HepG2 (cell line): ENCODE results near the gene SMARCAD1. TPM values are rescaled to one million over a fixed set of nuclear protein-coding genes. Genes with fewer than 3 reads are reported as not detected.
A peak's percentile ranks its signal among the peaks of the same experiment; 100 is the strongest.

ENCODE experiments used
- ATAC-seq: fragments of 200-7000 bp; cut with Tn5 transposase; 3 replicates; pipeline ENCODE4 v1.9.1; 2020; ENCODE audit warnings: mild to moderate bottlenecking, moderate library complexity
- BruUV-seq: library from RNA; stranded (reverse); fragments of 400-500 nt; replicated peaks from 2 replicates; lab custom pipeline; 2021; lab: Mats Ljungman, UMichigan
- CTCF ChIA-PET: fragments of 300-600 bp; formaldehyde crosslinking; extraction: SDS; loops from one replicate; lab custom pipeline; 2021; ENCODE audit warnings: low total read pairs, inconsistent platforms, low intra/inter-chr PET ratio; lab: Yijun Ruan, JAX
- POLR2A ChIA-PET: fragments of 350-600 bp; sonication (Branson Sonifier 250); formaldehyde crosslinking; loops from one replicate; lab custom pipeline; 2020; ENCODE audit warnings: antibody characterized with exemption, inconsistent platforms; lab: Yijun Ruan, JAX
- DNase-seq: peaks from one replicate; pipeline ENCODE4 v3.0.0-alpha.2; 2015; ENCODE audit warnings: low spot score
- FAIRE-seq: peaks from 3 replicates; lab custom pipeline; 2011; peaks lifted over from hg19 to GRCh38; lab: Jason Lieb, UNC
- H2AFZ ChIP-seq: one replicate; pipeline ENCODE4 v1.6.1; 2011; ENCODE audit warnings: low read length, inconsistent platforms
- H3K27ac ChIP-seq: fragments of 300-600 bp; 3 replicates; pipeline ENCODE4 v1.8.0; 2011; ENCODE audit warnings: mixed run types, mild to moderate bottlenecking, mixed read lengths, low read length, inconsistent platforms; ENCODE audit not compliant: insufficient read depth; ENCODE audit errors: extremely low read length
- H3K27me3 ChIP-seq, 2 experiments: fragments of 200-600 bp in 1 of 2; 2 replicates in 1 of 2; 3 replicates in 1 of 2; pipeline versions ENCODE4 v1.6.0 to v1.8.0; 2011; ENCODE audit warnings: low read length in 2 of 2, mild to moderate bottlenecking in 2 of 2, moderate library complexity in 2 of 2, inconsistent platforms in 1 of 2; ENCODE audit not compliant: insufficient read depth in 2 of 2, control insufficient read depth in 1 of 2
- H3K36me3 ChIP-seq, 2 experiments: fragments of 200-600 bp in 1 of 2; replicated peaks in 1 of 2; 2 replicates in 1 of 2; 3 replicates in 1 of 2; pipeline versions ENCODE4 v1.5.1 to v1.8.0; 2011; ENCODE audit warnings: low read length in 2 of 2, inconsistent platforms in 1 of 2; ENCODE audit not compliant: insufficient read depth in 2 of 2, control insufficient read depth in 1 of 2
- H3K4me1 ChIP-seq: 2 replicates; pipeline ENCODE4 v1.5.1; 2012; ENCODE audit warnings: low read length, inconsistent platforms; ENCODE audit not compliant: insufficient read depth
- H3K4me2 ChIP-seq: 2 replicates; pipeline ENCODE4 v1.6.0; 2011; ENCODE audit warnings: low read depth, low read length, inconsistent platforms
- H3K4me3 ChIP-seq, 3 experiments: fragments of 200-600 bp in 1 of 3; sonication (generic), shearing (Covaris generic) in 1 of 3; replicated peaks in 1 of 3; 2 replicates each; pipeline ENCODE4 v1.5.1; 2011 to 2016; ENCODE audit warnings: low read length in 3 of 3, inconsistent platforms in 2 of 3, low read depth in 2 of 3, mild to moderate bottlenecking in 2 of 3, control low read depth in 1 of 3, mixed read lengths in 1 of 3; ENCODE audit not compliant: insufficient read depth in 1 of 3
- H3K79me2 ChIP-seq: one replicate; pipeline ENCODE4 v1.6.1; 2011; ENCODE audit warnings: low read length, inconsistent platforms; ENCODE audit not compliant: insufficient read depth
- H3K9ac ChIP-seq: 2 replicates; pipeline ENCODE4 v1.6.0; 2011; ENCODE audit warnings: mild to moderate bottlenecking, low read depth, low read length, inconsistent platforms; ENCODE audit not compliant: insufficient read depth
- H3K9me3 ChIP-seq: 2 replicates; pipeline ENCODE4 v1.5.1; 2012; ENCODE audit warnings: mild to moderate bottlenecking, low read length
- H4K20me1 ChIP-seq: 2 replicates; pipeline ENCODE4 v1.6.0; 2011; ENCODE audit warnings: inconsistent platforms, mild to moderate bottlenecking, low read length, moderate library complexity; ENCODE audit not compliant: insufficient read depth
- BCL6 ChIP-seq: IDR thresholded peaks from 2 replicates; pipeline ENCODE4 v1.6.1; 2016; ENCODE audit warnings: missing genetic modification reagents, missing compliant biosample characterization
- CREB1 ChIP-seq, 2 experiments: fragments of 450-650 bp in 1 of 2; IDR thresholded peaks; 2 replicates each; pipeline ENCODE4 v1.6.1; 2016 to 2017; ENCODE audit warnings: control low read depth in 1 of 2, mild to moderate bottlenecking in 1 of 2, missing compliant biosample characterization in 1 of 2, missing genetic modification characterization in 1 of 2
- FOXA1 ChIP-seq, 2 experiments: fragments of 450-650 bp in 1 of 2; sonication (generic) in 1 of 2; formaldehyde crosslinking in 1 of 2; IDR thresholded peaks; 2 replicates each; pipeline versions ENCODE4 v1.4.0 to v1.6.1; 2016 to 2020; ENCODE audit warnings: missing genetic modification reagents in 1 of 2
- MXI1 ChIP-seq: IDR thresholded peaks from 3 replicates; pipeline ENCODE4 v1.6.1; 2012; ENCODE audit warnings: low read depth, low read length, inconsistent platforms, borderline replicate concordance
- RAD21 ChIP-seq: fragments of 450-650 bp; formaldehyde crosslinking; IDR thresholded peaks from 2 replicates; pipeline ENCODE4 v1.5.0; 2020; ENCODE audit warnings: mild to moderate bottlenecking
- SMC3 ChIP-seq: IDR thresholded peaks from 2 replicates; pipeline ENCODE4 v1.6.1; 2011; ENCODE audit warnings: low read length, improper control_type of control experiment
- STAG1 ChIP-seq: sonication (generic); formaldehyde crosslinking; IDR thresholded peaks from 2 replicates; pipeline ENCODE4 v1.4.0; 2020; ENCODE audit warnings: missing genetic modification reagents
- ZNF737 ChIP-seq: sonication (generic); formaldehyde crosslinking; IDR thresholded peaks from 2 replicates; pipeline ENCODE4 v1.5.0; 2020; ENCODE audit warnings: missing genetic modification reagents, mild to moderate bottlenecking, borderline replicate concordance
- WGBS: methylation state at CpG from one replicate; pipeline ENCODE4 v1.1.6; 2017; ENCODE audit warnings: low lambda C conversion rate; 5-methylcytosine and 5-hydroxymethylcytosine counted together
- in situ Hi-C: cut with HindIII; loops from 2 replicates; pipeline ENCODE4 v1.10.0; 2017; ENCODE audit warnings: low pct_unique_long_range_greater_than_20kb; ENCODE audit not compliant: extremely low pct_ligation_motif_present
- intact Hi-C: fragments of 100-400 bp; cut with micrococcal nuclease; formaldehyde crosslinking; loops from one replicate; pipeline ENCODE4 v1.10.0; 2022; ENCODE audit not compliant: unreplicated experiment
- polyA plus RNA-seq, 8 experiments: library from polyadenylated mRNA; depleted of rRNA in 3 of 8; stranded (reverse) in 7 of 8; unstranded in 1 of 8; fragments of >200 nt; fragmentation: Illumina TruSeq in 4 of 8; extraction: Trizol in 4 of 8; gene quantifications; 2 replicates each; pipeline versions ENCODE4 v1.2.1 to v1.2.3, GENCODE V29; 2011 to 2016; ENCODE audit warnings: low read depth in 4 of 8, missing spikeins in 1 of 8, mixed read lengths in 1 of 8; ENCODE audit not compliant: insufficient read depth in 1 of 8
- total RNA-seq, 5 experiments: library from RNA; depleted of rRNA; stranded (reverse); fragments of >200 nt; fragmentation: Illumina TruSeq; extraction: Trizol; gene quantifications; 2 replicates each; pipeline ENCODE4 v1.2.3, GENCODE V29; 2016; ENCODE audit warnings: low read depth in 1 of 5
- TF ChIP-seq, protein P1 (sequence below): sonication (generic); formaldehyde crosslinking; IDR thresholded peaks from 2 replicates; pipeline ENCODE4 v1.5.0; 2020; ENCODE audit warnings: missing genetic modification reagents
- TF ChIP-seq, protein P2 (sequence below): fragments of 450-650 bp; IDR thresholded peaks from 2 replicates; pipeline ENCODE4 v1.6.1; 2016
- TF ChIP-seq, protein P3 (sequence below): sonication (generic); formaldehyde crosslinking; IDR thresholded peaks from 2 replicates; pipeline ENCODE4 v1.5.0; 2020; ENCODE audit warnings: missing genetic modification reagents, mild to moderate bottlenecking, borderline replicate concordance
- TF ChIP-seq, protein P4 (sequence below): sonication (generic); formaldehyde crosslinking; IDR thresholded peaks from 2 replicates; pipeline ENCODE4 v1.5.0; 2020; ENCODE audit warnings: mild to moderate bottlenecking, missing genetic modification reagents, moderate library complexity

Gene SMARCAD1
- total and polyA plus RNA-seq, 2 of the 13 experiments (the other 11 are each of a cell fraction or from before 2014, with no cell fraction given), result 18.2 to 35.9 TPM

DNA sequence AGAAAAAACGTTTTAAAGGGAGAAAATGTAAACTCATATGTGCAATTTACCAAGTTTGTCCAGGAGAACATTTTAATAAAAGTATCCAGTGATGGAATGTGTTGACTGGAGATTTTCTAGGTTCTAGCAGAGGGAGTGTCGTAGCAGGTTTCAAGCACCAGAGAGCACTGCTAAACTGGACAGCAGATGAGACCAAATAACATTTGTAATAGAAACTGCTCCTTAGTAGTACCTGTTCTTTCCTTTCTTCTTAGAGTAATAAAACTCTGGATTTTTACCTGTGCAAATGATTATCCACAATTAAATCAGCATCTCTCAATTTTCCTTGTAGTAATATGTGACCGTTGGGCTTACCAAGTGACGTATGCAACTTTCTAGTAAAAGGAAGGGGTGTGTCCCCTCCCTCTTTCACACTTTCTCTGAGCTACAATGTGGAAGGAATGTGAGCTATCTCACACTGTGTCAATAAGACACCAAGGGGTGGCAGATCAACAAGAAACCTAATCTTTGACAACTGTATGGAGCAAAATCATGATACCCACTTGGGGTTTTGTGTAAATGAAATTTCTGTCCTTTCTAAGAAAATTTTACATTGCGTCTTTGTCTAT is 125.4 kb downstream of the SMARCAD1 start:
- Histone ChIP-seq H3K27ac (no peak overlapping the region), H3K79me2 (no peaks in the 10 kb centered on the region), H3K9ac (no peak overlapping the region), H4K20me1 (no peaks in the 10 kb centered on the region), H3K4me2 (no peak overlapping the region), H2AFZ (no peak overlapping the region), H3K4me1 (no peaks in the 10 kb centered on the region), H3K4me3 (no peak overlapping the region), H3K9me3 (no peaks in the 10 kb centered on the region), H3K27me3 (no peaks in the 10 kb centered on the region), H3K36me3 (no peaks in the 10 kb centered on the region)
- FAIRE-seq, result no peak
- peak; percentile 72 for ATAC-seq
- WGBS, result 25% methylated on average over 5 of the region's 5 CpGs
- DNase-seq, result peak; percentile 7
- BruUV-seq, result no TSS peak
- no peak for TF ChIP-seq RAD21 (CRISPR knock-in tag)
- TF ChIP-seq ZNF737 (CRISPR knock-in tag), result no peak
- TF ChIP-seq, protein P1, sequence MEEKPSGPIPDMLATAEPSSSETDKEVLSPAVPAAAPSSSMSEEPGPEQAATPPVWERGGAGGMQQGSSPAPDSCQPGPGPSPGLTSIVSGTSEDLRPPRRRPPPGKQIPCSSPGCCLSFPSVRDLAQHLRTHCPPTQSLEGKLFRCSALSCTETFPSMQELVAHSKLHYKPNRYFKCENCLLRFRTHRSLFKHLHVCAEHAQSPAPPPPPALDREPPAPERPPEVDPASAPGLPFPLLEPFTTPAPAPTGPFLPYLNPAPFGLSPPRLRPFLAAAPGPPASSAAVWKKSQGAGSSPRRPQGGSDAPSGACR (CRISPR knock-in tag), result no peak
- TF ChIP-seq FOXA1 (IDR thresholded peaks at IDR 0.05), result no peak
- TF ChIP-seq FOXA1 (CRISPR knock-in tag; IDR thresholded peaks at IDR 0.05), result 0 out of 2 replicates have a peak, but pooled peaks have one; percentile 26
- peak; percentile 87 for TF ChIP-seq BCL6
- 0 out of 2 replicates have a peak, but pooled peaks have one; percentile 27 for TF ChIP-seq SMC3
- peak; percentile 55; the same call in 1 of the 2 replicates for TF ChIP-seq CREB1 (IDR thresholded peaks at IDR 0.05)
- TF ChIP-seq CREB1 (CRISPR knock-in tag; IDR thresholded peaks at IDR 0.05), result no peak
- TF ChIP-seq STAG1 (CRISPR knock-in tag), result peak; percentile 53
- TF ChIP-seq, protein P2, sequence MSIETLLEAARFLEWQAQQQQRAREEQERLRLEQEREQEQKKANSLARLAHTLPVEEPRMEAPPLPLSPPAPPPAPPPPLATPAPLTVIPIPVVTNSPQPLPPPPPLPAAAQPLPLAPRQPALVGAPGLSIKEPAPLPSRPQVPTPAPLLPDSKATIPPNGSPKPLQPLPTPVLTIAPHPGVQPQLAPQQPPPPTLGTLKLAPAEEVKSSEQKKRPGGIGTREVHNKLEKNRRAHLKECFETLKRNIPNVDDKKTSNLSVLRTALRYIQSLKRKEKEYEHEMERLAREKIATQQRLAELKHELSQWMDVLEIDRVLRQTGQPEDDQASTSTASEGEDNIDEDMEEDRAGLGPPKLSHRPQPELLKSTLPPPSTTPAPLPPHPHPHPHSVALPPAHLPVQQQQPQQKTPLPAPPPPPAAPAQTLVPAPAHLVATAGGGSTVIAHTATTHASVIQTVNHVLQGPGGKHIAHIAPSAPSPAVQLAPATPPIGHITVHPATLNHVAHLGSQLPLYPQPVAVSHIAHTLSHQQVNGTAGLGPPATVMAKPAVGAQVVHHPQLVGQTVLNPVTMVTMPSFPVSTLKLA, result no peak
- TF ChIP-seq, protein P3, sequence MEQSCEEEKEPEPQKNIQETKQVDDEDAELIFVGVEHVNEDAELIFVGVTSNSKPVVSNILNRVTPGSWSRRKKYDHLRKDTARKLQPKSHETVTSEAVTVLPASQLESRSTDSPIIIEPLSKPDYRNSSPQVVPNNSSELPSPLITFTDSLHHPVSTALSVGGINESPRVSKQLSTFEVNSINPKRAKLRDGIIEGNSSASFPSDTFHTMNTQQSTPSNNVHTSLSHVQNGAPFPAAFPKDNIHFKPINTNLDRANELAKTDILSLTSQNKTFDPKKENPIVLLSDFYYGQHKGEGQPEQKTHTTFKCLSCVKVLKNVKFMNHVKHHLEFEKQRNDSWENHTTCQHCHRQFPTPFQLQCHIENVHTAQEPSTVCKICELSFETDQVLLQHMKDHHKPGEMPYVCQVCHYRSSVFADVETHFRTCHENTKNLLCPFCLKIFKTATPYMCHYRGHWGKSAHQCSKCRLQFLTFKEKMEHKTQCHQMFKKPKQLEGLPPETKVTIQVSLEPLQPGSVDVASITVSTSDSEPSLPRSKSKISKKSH, result no peak
- TF ChIP-seq, protein P4, sequence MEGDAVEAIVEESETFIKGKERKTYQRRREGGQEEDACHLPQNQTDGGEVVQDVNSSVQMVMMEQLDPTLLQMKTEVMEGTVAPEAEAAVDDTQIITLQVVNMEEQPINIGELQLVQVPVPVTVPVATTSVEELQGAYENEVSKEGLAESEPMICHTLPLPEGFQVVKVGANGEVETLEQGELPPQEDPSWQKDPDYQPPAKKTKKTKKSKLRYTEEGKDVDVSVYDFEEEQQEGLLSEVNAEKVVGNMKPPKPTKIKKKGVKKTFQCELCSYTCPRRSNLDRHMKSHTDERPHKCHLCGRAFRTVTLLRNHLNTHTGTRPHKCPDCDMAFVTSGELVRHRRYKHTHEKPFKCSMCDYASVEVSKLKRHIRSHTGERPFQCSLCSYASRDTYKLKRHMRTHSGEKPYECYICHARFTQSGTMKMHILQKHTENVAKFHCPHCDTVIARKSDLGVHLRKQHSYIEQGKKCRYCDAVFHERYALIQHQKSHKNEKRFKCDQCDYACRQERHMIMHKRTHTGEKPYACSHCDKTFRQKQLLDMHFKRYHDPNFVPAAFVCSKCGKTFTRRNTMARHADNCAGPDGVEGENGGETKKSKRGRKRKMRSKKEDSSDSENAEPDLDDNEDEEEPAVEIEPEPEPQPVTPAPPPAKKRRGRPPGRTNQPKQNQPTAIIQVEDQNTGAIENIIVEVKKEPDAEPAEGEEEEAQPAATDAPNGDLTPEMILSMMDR (CRISPR knock-in tag), result peak; percentile 29; the same call in 1 of the 2 replicates
- no peak for TF ChIP-seq MXI1
- POLR2A ChIA-PET, result no interaction called here
- in situ Hi-C loops (no loop called here), intact Hi-C loops (no loop called here)
- CTCF ChIA-PET, result no interaction called here
